ENCODE results near the gene C2orf68. TPM values are rescaled to one million over a fixed set of nuclear protein-coding genes. Genes with fewer than 3 reads are reported as not detected.

The C2orf68 gene
- total RNA-seq, 1 experiment from 2014 or later, result 34.3 TPM

DNA sequence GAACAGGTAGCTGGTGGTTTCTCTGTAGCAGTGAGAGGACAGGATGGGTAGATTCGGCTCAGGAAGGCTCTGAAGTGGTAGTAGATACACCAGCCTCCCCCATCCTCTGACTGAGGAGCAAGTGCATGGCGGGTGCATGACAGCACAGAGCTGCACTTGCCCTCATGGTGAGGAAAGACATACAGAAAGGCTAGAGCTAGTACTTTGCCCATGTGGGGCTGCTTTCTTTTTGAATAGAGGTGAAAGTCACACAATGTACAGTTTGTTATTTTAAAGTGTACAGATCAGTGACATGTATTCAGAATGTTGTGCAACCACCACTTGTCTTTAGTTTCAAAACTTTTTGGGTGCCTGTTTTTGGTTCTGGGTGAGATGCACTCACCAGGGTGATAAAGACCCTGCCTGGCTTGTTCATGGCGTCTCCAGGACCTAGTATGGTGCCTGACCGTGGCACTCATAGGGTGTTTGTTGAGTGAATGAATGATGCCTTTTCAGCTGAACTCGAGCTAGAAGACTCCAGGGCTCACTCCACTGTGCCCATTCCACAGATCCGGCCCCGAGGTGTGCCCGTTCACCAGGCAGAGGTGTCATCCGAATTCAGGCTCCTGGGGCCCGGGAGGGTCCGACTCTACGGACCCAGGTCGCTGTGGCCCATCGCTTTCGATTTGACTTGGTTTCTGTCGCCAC lies 28.1 kb downstream of the C2orf68 start:
- no peak for DNase-seq (ENCODE audit: unreplicated experiment)
- ChIA-PET CTCF (no interaction called here), POLR2A (interaction anchor here (1.4 to 6.1 kb wide), 3 partner anchors 12 to 42 kb away, joined by 5 to 54 read pairs (median 6); partner anchors contain the start of genes C2orf68 and RNF181)
- H3K36me3 Mint-ChIP-seq (ENCODE audit: insufficient read depth, unreplicated experiment), result peaks cover 42% of the 10 kb centered on the region
- intact Hi-C loops (cut with micrococcal nuclease), result no loop called here
- H3K4me1 Mint-ChIP-seq (ENCODE audit: insufficient read depth, unreplicated experiment), result peaks cover 18% of the 10 kb centered on the region
- no peaks in the 10 kb centered on the region for H3K27me3 Mint-ChIP-seq (ENCODE audit: insufficient read depth, unreplicated experiment)
- H3K4me3 Mint-ChIP-seq (ENCODE audit: unreplicated experiment), result no peak overlapping the region
- TF ChIP-seq, protein P1, sequence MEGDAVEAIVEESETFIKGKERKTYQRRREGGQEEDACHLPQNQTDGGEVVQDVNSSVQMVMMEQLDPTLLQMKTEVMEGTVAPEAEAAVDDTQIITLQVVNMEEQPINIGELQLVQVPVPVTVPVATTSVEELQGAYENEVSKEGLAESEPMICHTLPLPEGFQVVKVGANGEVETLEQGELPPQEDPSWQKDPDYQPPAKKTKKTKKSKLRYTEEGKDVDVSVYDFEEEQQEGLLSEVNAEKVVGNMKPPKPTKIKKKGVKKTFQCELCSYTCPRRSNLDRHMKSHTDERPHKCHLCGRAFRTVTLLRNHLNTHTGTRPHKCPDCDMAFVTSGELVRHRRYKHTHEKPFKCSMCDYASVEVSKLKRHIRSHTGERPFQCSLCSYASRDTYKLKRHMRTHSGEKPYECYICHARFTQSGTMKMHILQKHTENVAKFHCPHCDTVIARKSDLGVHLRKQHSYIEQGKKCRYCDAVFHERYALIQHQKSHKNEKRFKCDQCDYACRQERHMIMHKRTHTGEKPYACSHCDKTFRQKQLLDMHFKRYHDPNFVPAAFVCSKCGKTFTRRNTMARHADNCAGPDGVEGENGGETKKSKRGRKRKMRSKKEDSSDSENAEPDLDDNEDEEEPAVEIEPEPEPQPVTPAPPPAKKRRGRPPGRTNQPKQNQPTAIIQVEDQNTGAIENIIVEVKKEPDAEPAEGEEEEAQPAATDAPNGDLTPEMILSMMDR (IDR thresholded peaks at IDR 0.05; ENCODE audit: unreplicated experiment), result no peak
- no peaks in the 10 kb centered on the region for H3K9me3 Mint-ChIP-seq (ENCODE audit: unreplicated experiment)
- H3K27ac Mint-ChIP-seq (ENCODE audit: low read depth, unreplicated experiment), result no peak overlapping the region
- BruUV-seq (replicated peaks), result no TSS peak

DNA sequence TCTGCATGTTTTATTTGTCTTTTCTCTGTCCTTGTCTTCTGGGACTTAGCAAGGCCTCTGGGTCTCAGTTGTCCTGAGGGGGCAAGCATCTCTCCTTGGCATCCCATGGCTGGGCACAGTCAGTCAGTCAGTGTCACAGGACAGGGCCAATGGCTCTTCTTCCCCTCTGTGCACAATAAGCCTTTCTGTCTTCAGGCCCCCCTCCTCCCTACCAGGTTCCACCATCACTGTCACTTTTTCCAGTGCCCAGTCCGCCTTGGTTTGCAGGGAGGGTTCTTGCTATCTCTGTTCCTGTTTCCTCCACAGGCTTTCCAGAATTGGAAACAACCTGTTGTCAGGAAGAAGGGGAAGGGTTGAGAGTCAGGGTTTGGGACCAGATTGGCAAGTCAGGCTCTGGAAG lies 29.4 kb downstream of the C2orf68 start:
- Mint-ChIP-seq H3K36me3 (ENCODE audit: insufficient read depth, unreplicated experiment) (peaks cover 42% of the 10 kb centered on the region), H3K27ac (ENCODE audit: low read depth, unreplicated experiment) (no peak overlapping the region), H3K27me3 (ENCODE audit: insufficient read depth, unreplicated experiment) (no peaks in the 10 kb centered on the region), H3K9me3 (ENCODE audit: unreplicated experiment) (no peaks in the 10 kb centered on the region), H3K4me3 (ENCODE audit: unreplicated experiment) (no peak overlapping the region), H3K4me1 (ENCODE audit: insufficient read depth, unreplicated experiment) (peaks cover 25% of the 10 kb centered on the region)
- TF ChIP-seq, protein P1 (IDR thresholded peaks at IDR 0.05; ENCODE audit: unreplicated experiment), result no peak
- POLR2A ChIA-PET, result interaction anchor here (6.1 kb wide), 1 partner anchor 13 kb away, joined by 54 read pairs; the partner anchor contains the start of gene RNF181
- intact Hi-C loops (cut with micrococcal nuclease), result no loop called here
- DNase-seq (ENCODE audit: unreplicated experiment), result no peak
- CTCF ChIA-PET, result interaction anchor here (0.7 kb wide), 1 partner anchor 146 kb away, joined by 3 read pairs; no protein-coding TSS in a partner anchor
- BruUV-seq (replicated peaks), result no TSS peak

DNA sequence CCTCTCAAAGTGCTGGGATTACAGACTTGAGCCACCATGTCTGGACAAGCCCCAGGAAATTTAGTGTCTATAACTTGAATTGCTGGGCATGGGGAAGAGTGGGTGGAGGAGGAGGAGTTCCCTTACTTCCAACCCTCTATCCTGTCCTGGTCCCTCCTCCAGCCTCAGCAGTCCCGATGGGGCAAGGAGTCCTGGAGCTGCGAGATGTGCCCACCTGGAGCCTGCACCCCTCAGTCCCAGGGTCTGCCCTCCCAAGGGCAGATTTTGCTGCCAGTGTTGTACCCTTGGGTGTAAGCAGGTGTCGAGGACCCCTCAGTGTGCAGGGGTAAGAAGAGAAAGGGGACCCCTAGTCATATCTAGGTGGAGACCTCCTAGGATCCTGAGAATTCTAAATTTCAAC lies 31.7 kb downstream of the C2orf68 start:
- CTCF ChIA-PET, result interaction anchor here (0.5 to 1.1 kb wide), 2 partner anchors 12 to 13 kb away, joined by 3 to 5 read pairs; no protein-coding TSS in a partner anchor
- TF ChIP-seq, protein P1 (IDR thresholded peaks at IDR 0.05; ENCODE audit: unreplicated experiment), result no peak

DNA sequence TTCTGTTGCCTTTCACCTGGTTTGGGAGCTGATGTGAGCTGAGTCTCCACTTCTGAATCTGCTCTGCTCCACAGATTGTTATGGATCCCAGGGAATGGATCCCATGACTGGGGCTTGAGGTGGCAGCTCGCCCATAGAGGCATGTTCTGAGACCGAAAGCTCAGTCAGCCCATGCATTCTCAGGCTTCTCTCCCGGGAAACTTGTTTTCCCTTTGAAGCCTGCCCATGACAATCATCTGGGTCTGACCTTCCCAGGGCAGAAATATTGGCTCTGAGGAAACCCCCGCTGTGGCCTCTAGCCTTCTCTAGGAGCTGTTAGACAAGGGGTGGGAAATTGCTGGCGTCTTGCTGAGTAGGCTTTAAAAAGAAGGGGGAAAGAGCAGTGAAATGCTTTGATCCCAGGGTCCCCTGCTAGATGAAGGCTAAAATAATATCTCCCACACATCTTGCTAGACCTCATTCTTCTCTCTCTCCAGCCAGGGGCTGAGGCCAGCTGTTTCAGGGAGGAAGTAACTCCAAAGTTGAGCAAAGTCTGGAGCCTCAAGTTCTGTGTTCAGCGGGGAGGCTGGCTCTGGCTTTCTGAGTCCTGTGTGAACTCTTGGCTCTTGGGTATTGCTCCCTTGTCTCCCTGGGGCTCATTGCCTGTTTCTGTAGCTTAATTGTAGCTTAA lies 32.5 kb downstream of the C2orf68 start:
- Mint-ChIP-seq H3K27ac (ENCODE audit: low read depth, unreplicated experiment) (peak overlapping the region; percentile 94), H3K36me3 (ENCODE audit: insufficient read depth, unreplicated experiment) (peaks cover 42% of the 10 kb centered on the region), H3K9me3 (ENCODE audit: unreplicated experiment) (no peaks in the 10 kb centered on the region), H3K27me3 (ENCODE audit: insufficient read depth, unreplicated experiment) (no peaks in the 10 kb centered on the region), H3K4me1 (ENCODE audit: insufficient read depth, unreplicated experiment) (peaks cover 11% of the 10 kb centered on the region), H3K4me3 (ENCODE audit: unreplicated experiment) (peak overlapping the region; percentile 79)
- POLR2A ChIA-PET, result interaction anchor here (0.7 to 5.4 kb wide), 11 partner anchors 8 to 253 kb away, joined by 3 to 113 read pairs (median 6); partner anchors contain the start of genes RNF181, TGOLN2 and TMEM150A
- intact Hi-C loops (cut with micrococcal nuclease), result no loop called here
- no peak for DNase-seq (ENCODE audit: unreplicated experiment)
- TF ChIP-seq, protein P1 (IDR thresholded peaks at IDR 0.05; ENCODE audit: unreplicated experiment), result no peak
- CTCF ChIA-PET, result interaction anchor here (0.6 to 1.3 kb wide), 3 partner anchors 11 to 666 kb away, joined by 3 to 4 read pairs (median 4); no protein-coding TSS in a partner anchor
- BruUV-seq (replicated peaks), result no TSS peak

More for the DNA sequence above, 31.7 kb downstream of the C2orf68 start:
- POLR2A ChIA-PET, result interaction anchor here (0.7 to 5.4 kb wide), 7 partner anchors 9 to 143 kb away, joined by 3 to 113 read pairs (median 3); partner anchors contain the start of gene RNF181
- H3K4me3 Mint-ChIP-seq (ENCODE audit: unreplicated experiment), result no peak overlapping the region
- H3K27me3 Mint-ChIP-seq (ENCODE audit: insufficient read depth, unreplicated experiment), result no peaks in the 10 kb centered on the region
- intact Hi-C loops (cut with micrococcal nuclease), result no loop called here
- H3K4me1 Mint-ChIP-seq (ENCODE audit: insufficient read depth, unreplicated experiment), result peaks cover 17% of the 10 kb centered on the region
- no peaks in the 10 kb centered on the region for H3K9me3 Mint-ChIP-seq (ENCODE audit: unreplicated experiment)
- BruUV-seq (replicated peaks), result no TSS peak
- no peak for DNase-seq (ENCODE audit: unreplicated experiment)
- peaks cover 42% of the 10 kb centered on the region for H3K36me3 Mint-ChIP-seq (ENCODE audit: insufficient read depth, unreplicated experiment)
- no peak overlapping the region for H3K27ac Mint-ChIP-seq (ENCODE audit: low read depth, unreplicated experiment)
